ENCODE measurements around the gene DGKZ. TPM values are rescaled to one million over a fixed set of nuclear protein-coding genes. Genes with fewer than 3 reads are reported as not detected.

The DGKZ gene
- total and polyA plus RNA-seq, 2 donors from 2014 or later: 48.5 to 50.6 TPM

GRCh38 chr11:46404476-46405017 lies 57.3 kb downstream of the DGKZ start:
- DNase-seq (peak in 1 of 5 donors; percentile 37), FAIRE-seq (no peak)
- no peak for TF ChIP-seq CTCF (IDR thresholded peaks at IDR 0.05; ENCODE audit: borderline replicate concordance, extremely low read depth, insufficient read depth)
- intact Hi-C loops (cut with DNase I): no loop called here
- Histone ChIP-seq H3K27me3 (ENCODE audit: control insufficient read depth, insufficient read depth, low read length) (no peaks in the 10 kb centered on the region), H3K4me3 (ENCODE audit: low read length in 3 of 3) (no peak overlapping the region), H3K9ac (ENCODE audit: low read length in 3 of 3) (no peak overlapping the region), H3K36me3 (ENCODE audit: control insufficient read depth in 2 of 3, insufficient read depth in 3 of 3, low read length in 3 of 3) (peaks cover 3 to 25% (median 21%) of the 10 kb centered on the region in 3 donors), H3K4me1 (ENCODE audit: control insufficient read depth in 2 of 3, insufficient read depth in 2 of 3, low read depth in 1 of 3, low read length in 3 of 3) (no peaks in the 10 kb centered on the region), H3K9me3 (ENCODE audit: control insufficient read depth in 2 of 3, insufficient read depth in 1 of 3, low read length in 3 of 3) (no peaks in the 10 kb centered on the region), H3K27ac (ENCODE audit: low read depth in 2 of 2, low read length in 2 of 2) (no peak overlapping the region)

- Histone ChIP-seq H3K36me3 (ENCODE audit: control insufficient read depth in 2 of 3, insufficient read depth in 3 of 3, low read length in 3 of 3) (peaks cover 3 to 25% (median 21%) of the 10 kb centered on the region in 3 donors), H3K9me3 (ENCODE audit: control insufficient read depth in 2 of 3, insufficient read depth in 1 of 3, low read length in 3 of 3) (no peaks in the 10 kb centered on the region)
- intact Hi-C loops (cut with DNase I): no loop called here
Observed at GRCh38 chr11:46407635-46408034, 60.4 kb downstream of the DGKZ start.

GRCh38 chr11:46408407-46408986 lies 61.2 kb downstream of the DGKZ start:
- DNase-seq (peak in 1 of 5 donors; percentile 57), FAIRE-seq (no peak)
- TF ChIP-seq CTCF (IDR thresholded peaks at IDR 0.05; ENCODE audit: borderline replicate concordance, extremely low read depth, insufficient read depth): no peak
- intact Hi-C loops (cut with DNase I): no loop called here
- Histone ChIP-seq H3K9ac (ENCODE audit: low read length in 3 of 3) (no peak overlapping the region), H3K4me1 (ENCODE audit: control insufficient read depth in 2 of 3, insufficient read depth in 2 of 3, low read depth in 1 of 3, low read length in 3 of 3) (no peaks in the 10 kb centered on the region), H3K9me3 (ENCODE audit: control insufficient read depth in 2 of 3, insufficient read depth in 1 of 3, low read length in 3 of 3) (no peaks in the 10 kb centered on the region), H3K27me3 (ENCODE audit: control insufficient read depth, insufficient read depth, low read length) (no peaks in the 10 kb centered on the region), H3K4me3 (ENCODE audit: low read length in 3 of 3) (no peak overlapping the region), H3K27ac (ENCODE audit: low read depth in 2 of 2, low read length in 2 of 2) (no peak overlapping the region), H3K36me3 (ENCODE audit: control insufficient read depth in 2 of 3, insufficient read depth in 3 of 3, low read length in 3 of 3) (peaks cover 3 to 25% (median 21%) of the 10 kb centered on the region in 3 donors)

More at GRCh38 chr11:46407635-46408034, 60.4 kb downstream of the DGKZ start:
- Histone ChIP-seq H3K9ac (ENCODE audit: low read length in 3 of 3) (no peak overlapping the region), H3K27me3 (ENCODE audit: control insufficient read depth, insufficient read depth, low read length) (no peaks in the 10 kb centered on the region), H3K4me1 (ENCODE audit: control insufficient read depth in 2 of 3, insufficient read depth in 2 of 3, low read depth in 1 of 3, low read length in 3 of 3) (no peaks in the 10 kb centered on the region), H3K27ac (ENCODE audit: low read depth in 2 of 2, low read length in 2 of 2) (no peak overlapping the region), H3K4me3 (ENCODE audit: low read length in 3 of 3) (no peak overlapping the region)
- FAIRE-seq (no peak), DNase-seq (no peak)
- no peak for TF ChIP-seq CTCF (IDR thresholded peaks at IDR 0.05; ENCODE audit: borderline replicate concordance, extremely low read depth, insufficient read depth)

Data from kidney (tissue), 14 donors.